ENCODE data around the gene PKNOX2. TPM values are rescaled to one million over a fixed set of nuclear protein-coding genes. Genes with fewer than 3 reads are reported as not detected.

PKNOX2 gene
- total RNA-seq, 2 experiments from 2014 or later: not detected

DNA sequence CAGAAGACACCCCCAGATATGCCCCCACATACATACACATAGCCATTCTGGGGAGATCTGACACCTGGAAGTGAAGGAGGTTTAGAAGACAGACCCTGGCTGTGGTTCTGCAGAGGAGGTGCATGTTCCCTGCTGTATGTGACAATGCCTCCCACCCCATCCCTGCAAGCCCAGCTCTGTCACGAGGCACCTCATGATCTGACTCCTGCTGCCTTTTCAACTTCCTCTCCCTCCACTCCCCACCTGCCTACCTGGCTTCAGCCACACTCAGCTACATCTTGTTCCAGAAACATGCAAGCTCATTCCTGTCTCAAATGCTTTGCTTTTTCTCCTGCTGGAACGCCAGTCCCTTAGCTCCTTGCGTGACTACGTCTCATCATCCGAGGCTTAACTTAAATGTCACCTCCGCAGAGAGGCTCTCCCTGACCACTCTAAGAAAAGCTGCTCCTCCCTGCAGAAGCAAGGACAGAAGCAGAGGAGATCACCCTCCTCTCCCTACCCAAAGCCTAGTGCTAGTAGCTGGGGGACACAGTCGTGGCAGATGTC is 217.0 kb downstream of the PKNOX2 start:
- H3K27me3 Mint-ChIP-seq: peaks cover 26% of the 10 kb centered on the region
- H3K4me3 Mint-ChIP-seq: no peak overlapping the region
- no peak overlapping the region for H3K27ac Mint-ChIP-seq
- no peaks in the 10 kb centered on the region for H3K4me1 Mint-ChIP-seq
- no peaks in the 10 kb centered on the region for H3K36me3 Mint-ChIP-seq
- H3K9me3 Mint-ChIP-seq: no peaks in the 10 kb centered on the region
- no peak for DNase-seq

DNA sequence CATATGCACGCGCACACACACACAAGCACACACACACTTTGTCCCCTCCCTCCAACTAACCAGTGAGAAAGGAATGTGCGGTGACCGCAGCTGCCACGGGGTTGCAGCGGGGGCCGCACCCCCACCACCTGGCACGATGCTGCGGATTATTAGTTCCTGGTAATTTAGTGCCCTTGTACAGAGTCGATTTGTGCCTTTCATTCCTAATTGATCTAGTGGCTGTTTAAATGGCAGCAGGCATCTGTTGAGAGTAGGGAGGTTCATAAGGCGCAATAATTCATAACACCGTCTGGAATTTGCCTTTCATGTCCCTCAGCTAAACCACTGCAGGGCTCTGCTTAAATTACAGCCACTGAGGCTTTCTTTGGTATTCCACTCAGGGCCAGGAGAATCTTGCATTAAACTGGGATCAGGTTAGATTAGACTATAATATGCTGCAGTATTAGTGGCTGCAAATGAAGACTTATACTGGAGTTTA is 217.8 kb downstream of the PKNOX2 start:
- DNase-seq: no peak
- no peak overlapping the region for H3K27ac Mint-ChIP-seq
- H3K27me3 Mint-ChIP-seq: peaks cover 24% of the 10 kb centered on the region
- H3K36me3 Mint-ChIP-seq: no peaks in the 10 kb centered on the region
- no peaks in the 10 kb centered on the region for H3K4me1 Mint-ChIP-seq
- no peaks in the 10 kb centered on the region for H3K9me3 Mint-ChIP-seq
- no peak overlapping the region for H3K4me3 Mint-ChIP-seq

GRCh38 chr11:125382822-125383221 is 218.3 kb downstream of the PKNOX2 start:
- Mint-ChIP-seq H3K4me1 (no peaks in the 10 kb centered on the region), H3K9me3 (no peaks in the 10 kb centered on the region), H3K27ac (no peak overlapping the region), H3K27me3 (peaks cover 24% of the 10 kb centered on the region), H3K4me3 (no peak overlapping the region), H3K36me3 (no peaks in the 10 kb centered on the region)
- no peak for DNase-seq

- DNase-seq: no peak
These were observed 220.3 kb downstream of the PKNOX2 start for GRCh38 chr11:125384825-125385224.

DNA sequence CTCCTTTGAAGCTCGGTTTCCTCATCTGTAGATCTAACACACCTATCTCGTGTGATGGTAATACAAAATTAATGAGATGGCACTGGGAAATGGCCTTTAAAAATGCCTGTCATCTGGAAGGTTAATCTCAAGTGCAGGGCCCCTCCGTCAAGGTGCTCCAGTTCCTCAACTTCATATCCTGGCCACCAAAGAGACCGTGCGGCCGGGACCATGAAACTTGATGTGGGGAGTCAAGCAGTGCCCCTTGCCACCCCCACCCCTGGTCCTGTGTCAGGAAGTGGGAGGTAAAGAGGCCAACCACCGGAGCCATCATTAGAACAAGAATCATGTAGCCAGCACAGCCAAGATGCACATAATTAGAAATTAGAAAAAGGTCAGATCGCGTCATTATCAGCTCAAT is 223.3 kb downstream of the PKNOX2 start:
- Mint-ChIP-seq H3K27me3 (peaks cover 15% of the 10 kb centered on the region), H3K27ac (no peak overlapping the region), H3K4me3 (no peak overlapping the region), H3K36me3 (no peaks in the 10 kb centered on the region), H3K9me3 (no peaks in the 10 kb centered on the region), H3K4me1 (no peaks in the 10 kb centered on the region)
- DNase-seq: no peak

More at GRCh38 chr11:125384825-125385224, 220.3 kb downstream of the PKNOX2 start:
- Mint-ChIP-seq H3K36me3 (no peaks in the 10 kb centered on the region), H3K4me3 (no peak overlapping the region), H3K4me1 (no peaks in the 10 kb centered on the region), H3K9me3 (no peaks in the 10 kb centered on the region), H3K27me3 (peaks cover 25% of the 10 kb centered on the region), H3K27ac (no peak overlapping the region)

DNA sequence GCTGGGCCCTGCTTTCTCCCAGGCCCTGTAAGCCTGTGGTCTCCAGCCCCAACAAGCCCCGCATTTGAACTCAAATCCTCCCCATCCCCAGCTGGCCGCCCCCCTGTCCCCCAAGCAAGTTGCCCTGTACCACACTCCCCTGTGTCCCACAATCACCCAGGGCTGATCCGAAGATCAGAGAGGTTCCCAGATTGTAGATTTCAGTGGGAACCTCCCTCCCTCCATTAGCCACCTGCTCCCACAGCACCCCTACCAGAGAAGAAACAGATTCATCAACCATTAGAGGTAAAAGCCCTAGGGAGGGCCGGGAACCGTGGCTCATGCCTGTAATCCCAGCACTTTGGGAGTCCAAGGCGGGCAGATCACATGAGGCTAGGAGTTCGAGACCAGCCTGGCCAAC is 224.1 kb downstream of the PKNOX2 start:
- Mint-ChIP-seq H3K9me3 (no peaks in the 10 kb centered on the region), H3K27me3 (peaks cover 21% of the 10 kb centered on the region), H3K4me3 (no peak overlapping the region), H3K27ac (no peak overlapping the region), H3K4me1 (no peaks in the 10 kb centered on the region), H3K36me3 (no peaks in the 10 kb centered on the region)
- DNase-seq: no peak

DNA sequence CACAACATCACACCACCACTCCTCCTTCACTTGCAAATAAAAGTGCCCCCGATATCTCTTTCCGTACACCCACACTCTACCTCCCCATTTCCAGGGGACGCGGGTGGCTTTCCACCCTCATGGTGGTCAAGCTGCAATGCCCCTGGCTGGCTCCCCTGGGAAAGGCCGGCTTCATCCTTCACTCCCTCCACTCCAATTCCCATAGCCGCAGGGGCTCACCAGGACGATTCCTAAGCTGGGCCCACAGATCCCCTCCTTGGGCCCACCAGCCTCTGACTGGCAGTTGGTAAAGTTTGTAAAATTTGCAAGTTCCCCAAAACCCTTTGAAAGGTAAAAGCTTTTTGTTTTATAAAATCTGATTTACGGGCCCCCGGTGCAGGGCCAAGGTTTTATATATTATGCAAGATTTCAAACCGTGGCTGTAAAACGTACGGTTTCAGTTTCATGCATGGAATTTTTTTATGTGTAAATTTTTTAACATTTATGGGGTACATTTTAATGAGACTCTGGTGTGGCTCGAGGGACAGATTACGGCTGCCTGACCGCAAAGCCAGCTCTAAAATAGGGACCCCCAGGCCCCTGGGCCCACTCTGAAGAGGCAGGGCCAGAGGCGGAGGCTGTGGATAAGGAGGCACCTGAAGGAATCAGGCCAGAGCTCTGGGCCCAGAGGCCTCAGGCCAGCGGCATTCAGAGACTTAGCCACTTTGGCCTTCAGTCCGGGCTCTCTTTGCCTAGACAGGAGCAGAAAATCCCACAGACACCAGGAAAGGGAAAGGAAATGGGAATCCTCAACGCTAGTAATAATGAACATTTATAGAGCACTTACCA is 225.0 kb downstream of the PKNOX2 start:
- Mint-ChIP-seq H3K27ac (no peak overlapping the region), H3K4me1 (no peaks in the 10 kb centered on the region), H3K9me3 (no peaks in the 10 kb centered on the region), H3K27me3 (peaks cover 21% of the 10 kb centered on the region), H3K36me3 (no peaks in the 10 kb centered on the region), H3K4me3 (no peak overlapping the region)
- DNase-seq: no peak

GRCh38 chr11:125390946-125391345 is 226.4 kb downstream of the PKNOX2 start:
- Mint-ChIP-seq H3K4me1 (no peaks in the 10 kb centered on the region), H3K27me3 (peaks cover 24% of the 10 kb centered on the region), H3K9me3 (no peaks in the 10 kb centered on the region), H3K36me3 (no peaks in the 10 kb centered on the region), H3K4me3 (no peak overlapping the region), H3K27ac (no peak overlapping the region)
- no peak for DNase-seq

DNA sequence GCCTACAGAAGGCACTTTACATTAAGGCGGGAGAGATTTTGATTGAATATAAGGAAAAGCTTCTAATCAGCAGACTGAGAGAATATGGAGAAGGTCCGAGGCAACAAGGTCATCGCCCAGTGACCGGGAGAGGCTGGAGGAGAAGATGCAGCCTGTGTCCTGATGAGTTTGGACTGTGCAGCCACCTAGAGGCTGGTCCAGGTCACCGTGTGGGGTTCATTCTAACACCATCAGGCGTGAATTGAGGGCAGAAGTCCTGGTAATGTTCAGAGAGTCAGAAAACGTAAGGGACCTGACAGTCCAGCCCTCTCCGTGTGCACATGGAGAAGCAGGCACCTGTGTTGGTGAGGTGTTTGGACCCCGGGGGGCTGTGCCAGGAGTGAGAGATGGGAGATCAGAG is 228.8 kb downstream of the PKNOX2 start:
- no peak for DNase-seq

DNA sequence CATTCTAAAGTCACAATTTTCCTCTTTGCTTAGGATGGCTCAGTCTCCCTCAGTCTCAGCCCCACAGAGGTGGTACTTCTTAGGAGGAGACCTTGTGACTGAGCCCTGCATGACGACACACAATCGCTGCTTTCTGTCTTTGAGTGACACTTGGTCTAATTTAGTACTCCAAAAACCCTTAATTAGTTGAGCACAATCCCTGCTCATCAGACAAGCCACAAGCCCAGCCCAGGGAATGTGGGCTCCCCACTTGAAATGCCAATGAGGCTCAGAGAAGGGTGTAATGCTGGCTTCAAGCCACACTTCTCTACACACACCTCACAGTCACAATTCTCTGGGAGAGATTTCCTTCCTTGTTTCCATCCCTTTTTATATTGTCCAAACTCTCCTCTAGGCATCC is 229.7 kb downstream of the PKNOX2 start:
- no peaks in the 10 kb centered on the region for H3K4me1 Mint-ChIP-seq
- H3K4me3 Mint-ChIP-seq: no peak overlapping the region
- DNase-seq: no peak
- H3K27me3 Mint-ChIP-seq: peaks cover 38% of the 10 kb centered on the region
- H3K9me3 Mint-ChIP-seq: no peaks in the 10 kb centered on the region
- no peaks in the 10 kb centered on the region for H3K36me3 Mint-ChIP-seq
- no peak overlapping the region for H3K27ac Mint-ChIP-seq

More for the DNA sequence above, 228.8 kb downstream of the PKNOX2 start:
- Mint-ChIP-seq H3K4me1 (no peaks in the 10 kb centered on the region), H3K4me3 (no peak overlapping the region), H3K9me3 (no peaks in the 10 kb centered on the region), H3K27ac (no peak overlapping the region), H3K36me3 (no peaks in the 10 kb centered on the region), H3K27me3 (peaks cover 36% of the 10 kb centered on the region)

DNA sequence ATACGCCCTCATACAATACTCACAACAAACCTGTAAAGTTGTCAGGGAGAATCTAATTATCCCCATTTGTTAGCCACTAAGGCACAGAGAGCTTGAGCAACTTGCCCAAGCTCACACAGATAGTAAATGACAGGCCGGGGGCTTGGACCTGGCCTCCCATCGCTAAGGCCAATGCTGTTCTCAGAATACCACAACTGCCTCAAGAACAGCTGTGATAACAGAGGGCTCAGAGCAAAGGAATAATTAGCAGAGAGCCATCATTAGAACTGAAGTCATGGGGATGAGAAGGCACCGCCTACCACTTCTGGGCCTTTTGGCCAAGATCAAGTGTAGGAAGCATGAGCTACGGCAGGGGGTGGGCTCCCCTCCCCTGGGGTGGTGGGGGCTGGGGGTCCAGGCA is 232.9 kb downstream of the PKNOX2 start:
- H3K4me1 Mint-ChIP-seq: no peaks in the 10 kb centered on the region
- peaks cover 45% of the 10 kb centered on the region for H3K27me3 Mint-ChIP-seq
- no peaks in the 10 kb centered on the region for H3K9me3 Mint-ChIP-seq
- DNase-seq: no peak
- no peaks in the 10 kb centered on the region for H3K36me3 Mint-ChIP-seq
- H3K27ac Mint-ChIP-seq: no peak overlapping the region
- no peak overlapping the region for H3K4me3 Mint-ChIP-seq

DNA sequence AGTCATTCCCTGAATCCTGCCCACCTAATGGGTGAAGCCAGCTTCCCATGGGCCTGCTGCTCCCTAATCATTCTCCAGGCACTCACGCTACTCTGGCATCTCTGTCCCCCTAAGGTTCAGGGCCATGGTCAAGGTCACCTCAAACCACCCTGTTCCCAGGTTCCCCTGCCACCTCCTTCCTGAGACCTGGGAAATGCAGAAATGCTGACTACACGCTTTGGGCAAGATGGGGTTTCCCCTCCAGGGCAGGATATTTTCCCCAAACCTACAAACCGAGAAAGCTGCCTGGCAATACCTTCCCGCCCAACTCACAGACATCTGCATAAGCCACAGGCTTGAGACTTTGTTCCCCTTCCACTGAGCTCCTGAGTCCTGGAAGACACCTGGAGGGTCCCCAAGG is 233.9 kb downstream of the PKNOX2 start:
- peaks cover 44% of the 10 kb centered on the region for H3K27me3 Mint-ChIP-seq
- no peak for DNase-seq
- no peak overlapping the region for H3K4me3 Mint-ChIP-seq
- H3K27ac Mint-ChIP-seq: no peak overlapping the region
- no peaks in the 10 kb centered on the region for H3K4me1 Mint-ChIP-seq
- H3K36me3 Mint-ChIP-seq: no peaks in the 10 kb centered on the region
- H3K9me3 Mint-ChIP-seq: no peaks in the 10 kb centered on the region

- H3K36me3 Mint-ChIP-seq: no peaks in the 10 kb centered on the region
- no peak overlapping the region for H3K4me3 Mint-ChIP-seq
- H3K27ac Mint-ChIP-seq: no peak overlapping the region
- no peaks in the 10 kb centered on the region for H3K9me3 Mint-ChIP-seq
- H3K27me3 Mint-ChIP-seq: peaks cover 49% of the 10 kb centered on the region
- H3K4me1 Mint-ChIP-seq: no peaks in the 10 kb centered on the region
- DNase-seq: no peak
These were observed 234.6 kb downstream of the PKNOX2 start for GRCh38 chr11:125398994-125399640.

DNA sequence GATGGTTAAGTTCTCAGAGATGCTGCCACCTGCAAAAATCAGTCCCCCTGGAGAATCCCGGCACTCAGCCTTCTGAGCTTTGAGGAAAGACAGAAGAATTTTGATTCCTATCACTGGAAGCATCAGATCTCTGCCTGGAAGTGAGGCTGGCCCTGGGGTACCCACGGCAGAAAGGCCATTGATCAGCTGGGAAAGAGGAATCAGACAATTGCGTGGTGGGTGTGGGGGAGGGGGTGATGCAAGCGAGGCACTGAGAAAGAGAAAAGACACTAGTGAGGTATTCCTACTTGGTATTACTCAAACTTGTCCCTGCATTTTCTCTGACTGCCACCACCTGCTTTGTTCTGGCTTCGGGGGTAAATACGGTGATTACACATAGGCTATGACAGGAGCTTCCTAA is 235.4 kb downstream of the PKNOX2 start:
- Mint-ChIP-seq H3K27me3 (peaks cover 56% of the 10 kb centered on the region), H3K9me3 (no peaks in the 10 kb centered on the region), H3K36me3 (no peaks in the 10 kb centered on the region), H3K27ac (no peak overlapping the region), H3K4me3 (no peak overlapping the region), H3K4me1 (peaks cover 3% of the 10 kb centered on the region)
- DNase-seq: no peak

DNA sequence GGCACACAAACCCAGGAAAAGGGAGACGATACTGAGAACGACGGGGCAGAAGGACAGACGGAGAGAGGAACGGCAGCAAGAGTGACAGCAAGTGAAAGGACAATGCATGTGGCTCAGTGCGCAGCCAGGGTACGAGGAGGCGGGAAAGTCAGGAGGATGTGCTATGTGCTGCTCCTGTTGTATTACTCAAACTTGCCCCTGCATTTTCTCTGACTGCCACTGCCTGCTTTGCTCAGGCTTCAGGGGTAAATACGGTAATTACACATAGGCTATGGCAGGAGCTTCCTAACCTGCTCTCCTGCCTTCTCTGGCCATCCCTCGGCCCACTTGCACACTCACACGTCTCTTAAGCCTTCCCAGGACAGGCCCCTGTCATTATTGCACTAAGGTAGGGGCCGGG is 236.7 kb downstream of the PKNOX2 start:
- Mint-ChIP-seq H3K9me3 (no peaks in the 10 kb centered on the region), H3K27me3 (peaks cover 67% of the 10 kb centered on the region), H3K27ac (no peak overlapping the region), H3K36me3 (no peaks in the 10 kb centered on the region), H3K4me3 (no peak overlapping the region), H3K4me1 (peaks cover 6% of the 10 kb centered on the region)
- no peak for DNase-seq

Data from activated naive CD8-positive, alpha-beta T cell treated with anti-CD3 and anti-CD28 coated beads for 36 hours (primary cell).